Measurements from ENCODE around the gene LEFTY1.

LEFTY1 gene

GRCh38 chr1:225885336-225885735 is 3.6 kb downstream of the LEFTY1 start:
- Histone ChIP-seq H3K4me1 (peaks cover 0 to 19% (median 15%) of the 10 kb centered on the region in 4 donors), H3K4me3 (no peak overlapping the region), H3K36me3 (no peaks in the 10 kb centered on the region), H3K27me3 (peaks cover 0 to 12% of the 10 kb centered on the region in 2 donors), H3K27ac (no peak overlapping the region), H3K9me3 (no peaks in the 10 kb centered on the region)
- no peak for TF ChIP-seq CTCF (IDR thresholded peaks at IDR 0.05)
- intact Hi-C loops (cut with DNase I; ENCODE audit: low total_unique reads) = no loop called here
- DNase-seq = no peak

- Histone ChIP-seq H3K36me3 (no peaks in the 10 kb centered on the region), H3K4me1 (peaks cover 0 to 32% (median 31%) of the 10 kb centered on the region in 4 donors), H3K9me3 (no peaks in the 10 kb centered on the region), H3K4me3 (peak overlapping the region; percentile 73 to 97), H3K27me3 (peaks cover 0 to 12% of the 10 kb centered on the region in 2 donors), H3K27ac (peak overlapping the region in 1 of 2 donors; percentile 94)
- intact Hi-C loops (cut with DNase I; ENCODE audit: low total_unique reads) = no loop called here
- no peak for TF ChIP-seq CTCF (IDR thresholded peaks at IDR 0.05)
- no peak for DNase-seq
These were observed 5.2 kb downstream of the LEFTY1 start for GRCh38 chr1:225883616-225884265.

- peak overlapping the region; percentile 87 to 94 for H3K27ac ChIP-seq
- peak; percentile 49 to 83 for DNase-seq
- intact Hi-C loops (cut with DNase I; ENCODE audit: low total_unique reads) = no loop called here
- no peaks in the 10 kb centered on the region for H3K36me3 ChIP-seq
- H3K4me1 ChIP-seq = peaks cover 0 to 40% (median 38%) of the 10 kb centered on the region in 4 donors
- no peaks in the 10 kb centered on the region for H3K9me3 ChIP-seq
- peaks cover 0 to 4% of the 10 kb centered on the region in 2 donors for H3K27me3 ChIP-seq
- peak overlapping the region; percentile 73 to 97 for H3K4me3 ChIP-seq
- no peak for TF ChIP-seq CTCF (IDR thresholded peaks at IDR 0.05)
These were observed 6.0 kb downstream of the LEFTY1 start for GRCh38 chr1:225882694-225883615.

GRCh38 chr1:225881959-225882693 is 6.8 kb downstream of the LEFTY1 start, which contains the start of gene TMEM63A:
TMEM63A (minus strand) TSS chr1:225882380; CDS start chr1:225877580, 4,800 bp downstream.
- H3K9me3 ChIP-seq = no peaks in the 10 kb centered on the region
- peak within 1 kb of the TSS; percentile 87 to 94 for H3K27ac ChIP-seq
- peak; percentile 52 to 58 for TF ChIP-seq CTCF (IDR thresholded peaks at IDR 0.05)
- intact Hi-C loops (cut with DNase I; ENCODE audit: low total_unique reads) = no loop called here
- H3K36me3 ChIP-seq = peaks cover 0 to 4% (median 0%) of the 10 kb centered on the region in 3 donors
- peaks cover 3 to 48% (median 47%) of the 10 kb centered on the region in 4 donors for H3K4me1 ChIP-seq
- DNase-seq = peak; percentile 94 to 96
- H3K27me3 ChIP-seq = no peaks in the 10 kb centered on the region
- H3K4me3 ChIP-seq = peak within 1 kb of the TSS; percentile 73 to 97
